HG03139 (cell line): ENCODE measurements around the gene TMEM61.

Experiments used
- ATAC-seq: cut with Tn5 transposase; IDR thresholded peaks from one replicate; pipeline ENCODE4 v1.9.1; 2021; ENCODE audit not compliant: unreplicated experiment

Gene TMEM61

GRCh38 chr1:55037733-55038551, 57.5 kb downstream of the TMEM61 start:
- no peak for ATAC-seq

DNA sequence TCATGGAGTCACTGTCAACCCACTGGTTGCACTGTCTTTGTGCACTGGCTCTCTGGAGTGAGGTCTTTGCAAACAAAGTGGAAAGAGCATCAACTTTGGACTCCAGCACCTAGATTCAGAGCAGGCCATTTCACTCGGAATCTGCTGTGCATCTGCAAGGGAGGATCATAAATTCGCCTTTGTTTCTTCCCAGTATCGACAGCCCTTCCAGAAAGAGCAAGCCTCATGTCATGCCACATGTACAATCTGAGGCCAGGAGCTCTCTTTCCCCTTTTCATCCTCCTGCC, 58.1 kb downstream of the TMEM61 start:
- ATAC-seq = no peak

- no peak for ATAC-seq
Measured at GRCh38 chr1:55038974-55039341, 58.5 kb downstream of the TMEM61 start.

GRCh38 chr1:55039342-55040082, 59.1 kb downstream of the TMEM61 start, which contains the start of gene PCSK9:
Gene PCSK9 (plus strand): TSS chr1:55039548. CDS start chr1:55039838, 290 bp downstream.
- no peak for ATAC-seq

DNA sequence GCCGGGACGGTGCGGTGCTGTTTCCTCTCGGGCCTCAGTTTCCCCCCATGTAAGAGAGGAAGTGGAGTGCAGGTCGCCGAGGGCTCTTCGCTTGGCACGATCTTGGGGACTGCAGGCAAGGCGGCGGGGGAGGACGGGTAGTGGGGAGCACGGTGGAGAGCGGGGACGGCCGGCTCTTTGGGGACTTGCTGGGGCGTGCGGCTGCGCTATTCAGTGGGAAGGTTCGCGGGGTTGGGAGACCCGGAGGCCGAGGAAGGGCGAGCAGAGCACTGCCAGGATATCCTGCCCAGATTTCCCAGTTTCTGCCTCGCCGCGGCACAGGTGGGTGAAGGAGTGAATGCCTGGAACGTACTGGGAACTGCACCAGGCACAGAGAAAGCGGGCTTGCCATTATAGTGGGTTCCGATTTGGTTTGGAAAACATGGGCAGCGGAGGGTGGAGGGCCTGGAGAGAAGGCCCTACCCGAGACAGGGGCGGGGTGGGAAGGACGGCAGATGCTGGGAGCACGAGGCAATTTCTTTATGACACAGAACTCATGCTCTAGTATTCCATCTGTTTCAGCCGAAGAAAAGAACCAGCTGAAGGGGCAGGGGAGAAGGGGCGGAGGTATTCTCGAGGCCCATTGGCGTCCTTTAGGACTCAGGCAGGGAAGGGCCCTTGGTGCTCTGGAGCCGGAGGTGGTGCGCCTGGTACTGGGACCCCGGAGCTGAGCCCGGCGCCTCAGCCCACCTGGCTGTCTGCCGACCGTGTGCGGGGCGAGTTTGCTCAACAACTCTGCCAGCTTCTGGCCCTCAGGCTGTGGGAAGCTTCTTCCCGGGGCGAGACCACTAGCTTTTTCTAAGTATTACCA, 59.9 kb downstream of the TMEM61 start:
- no peak for ATAC-seq

- no peak for ATAC-seq
Measured at GRCh38 chr1:55040933-55041494, 60.6 kb downstream of the TMEM61 start.

DNA sequence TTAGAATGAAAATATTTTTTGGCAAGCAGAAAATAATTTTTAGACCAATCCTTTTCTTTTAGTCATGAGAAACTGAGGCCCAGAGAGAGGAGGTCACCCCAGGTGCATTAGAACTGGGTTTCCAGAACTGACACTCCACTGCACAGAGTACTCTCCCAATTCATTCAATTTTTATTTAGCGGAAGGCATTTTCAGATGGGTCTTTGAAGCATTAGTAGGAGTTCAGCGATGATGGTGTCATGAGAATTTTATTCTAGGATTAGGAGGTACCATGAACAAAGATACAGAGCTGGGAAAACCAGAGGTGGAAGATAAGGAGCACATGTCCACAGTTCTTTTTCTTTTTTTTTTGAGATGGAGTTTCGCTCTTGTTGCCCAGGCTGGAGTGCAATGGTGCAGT, 61.2 kb downstream of the TMEM61 start:
- no peak for ATAC-seq
